ENCODE measurements around the gene PUDP.

The PUDP gene

GRCh38 chrX:7091923-7092322 lies 56.0 kb downstream of the PUDP start:
- peaks cover 71% of the 10 kb centered on the region for H3K4me1 ChIP-seq (ENCODE audit: insufficient read depth, low read length, severe bottlenecking)

DNA sequence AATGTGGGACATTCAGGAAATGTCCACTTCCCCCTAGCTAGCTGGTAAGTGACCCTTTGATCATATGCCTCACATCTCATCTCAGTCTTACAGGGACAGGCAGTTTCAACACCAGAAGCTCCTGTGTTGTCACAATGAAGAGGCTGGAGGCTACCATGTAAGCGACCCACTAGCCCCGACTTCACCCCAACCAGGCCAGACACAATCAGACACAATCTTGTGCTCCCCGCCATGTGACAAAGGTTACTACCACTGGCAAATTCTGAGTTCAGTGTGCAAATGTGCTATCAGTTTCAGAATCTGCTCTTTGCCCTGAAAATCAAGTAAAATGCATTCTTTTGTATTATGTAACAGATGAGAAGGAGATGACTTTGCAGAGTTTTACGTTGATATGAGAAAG lies 57.3 kb downstream of the PUDP start:
- no peaks in the 10 kb centered on the region for H3F3A ChIP-seq (ENCODE audit: insufficient read depth, low read length)
- no peak overlapping the region for H3K4me3 ChIP-seq (ENCODE audit: low read depth, low read length, poor library complexity, severe bottlenecking)
- H3K27ac ChIP-seq (ENCODE audit: low read depth, low read length, poor library complexity, severe bottlenecking), result peak overlapping the region; percentile 99
- H4K20me1 ChIP-seq (ENCODE audit: insufficient read depth, low read length), result no peaks in the 10 kb centered on the region
- 0 out of 2 replicates have a peak, but pooled peaks cover 2% of the 10 kb centered on the region for H3K79me2 ChIP-seq (ENCODE audit: insufficient read depth, low read length)
- TF ChIP-seq EZH2 (IDR thresholded peaks at IDR 0.05; ENCODE audit: borderline replicate concordance, low read length), result no peak
- no peak for TF ChIP-seq CTCF (IDR thresholded peaks at IDR 0.05; ENCODE audit: low read length)
- H3K9me2 ChIP-seq (ENCODE audit: low read depth, low read length), result no peaks in the 10 kb centered on the region
- H3K36me3 ChIP-seq (ENCODE audit: insufficient read depth, low read length), result 0 out of 2 replicates have a peak, but pooled peaks cover 3% of the 10 kb centered on the region
- peak overlapping the region; percentile 11; the same call in 1 of the 2 replicates for H3K4me2 ChIP-seq (ENCODE audit: low read length)
- peak overlapping the region; percentile 29; the same call in 1 of the 2 replicates for H3K9ac ChIP-seq (ENCODE audit: low read length)
- no peaks in the 10 kb centered on the region for H3K27me3 ChIP-seq (ENCODE audit: insufficient read depth, low read length)
- H3K9me3 ChIP-seq (ENCODE audit: low read length), result no peaks in the 10 kb centered on the region
- peaks cover 83% of the 10 kb centered on the region for H3K4me1 ChIP-seq (ENCODE audit: insufficient read depth, low read length, severe bottlenecking)
- no peak overlapping the region for H2AFZ ChIP-seq (ENCODE audit: low read length)

More at GRCh38 chrX:7091923-7092322, 56.0 kb downstream of the PUDP start:
- Histone ChIP-seq H3K9ac (ENCODE audit: low read length) (peak overlapping the region; percentile 24; the same call in 1 of the 2 replicates), H3K36me3 (ENCODE audit: insufficient read depth, low read length) (0 out of 2 replicates have a peak, but pooled peaks cover 9% of the 10 kb centered on the region), H4K20me1 (ENCODE audit: insufficient read depth, low read length) (no peaks in the 10 kb centered on the region), H3K9me3 (ENCODE audit: low read length) (no peaks in the 10 kb centered on the region), H3K79me2 (ENCODE audit: insufficient read depth, low read length) (0 out of 2 replicates have a peak, but pooled peaks cover 2% of the 10 kb centered on the region), H3F3A (ENCODE audit: insufficient read depth, low read length) (no peaks in the 10 kb centered on the region), H3K4me3 (ENCODE audit: low read depth, low read length, poor library complexity, severe bottlenecking) (no peak overlapping the region), H3K9me2 (ENCODE audit: low read depth, low read length) (no peaks in the 10 kb centered on the region), H2AFZ (ENCODE audit: low read length) (no peak overlapping the region), H3K4me2 (ENCODE audit: low read length) (peak overlapping the region; percentile 42; the same call in 1 of the 2 replicates), H3K27me3 (ENCODE audit: insufficient read depth, low read length) (no peaks in the 10 kb centered on the region), H3K27ac (ENCODE audit: low read depth, low read length, poor library complexity, severe bottlenecking) (peak overlapping the region; percentile 99)
- TF ChIP-seq CTCF (IDR thresholded peaks at IDR 0.05; ENCODE audit: low read length) (no peak), EZH2 (IDR thresholded peaks at IDR 0.05; ENCODE audit: borderline replicate concordance, low read length) (no peak)

DNA sequence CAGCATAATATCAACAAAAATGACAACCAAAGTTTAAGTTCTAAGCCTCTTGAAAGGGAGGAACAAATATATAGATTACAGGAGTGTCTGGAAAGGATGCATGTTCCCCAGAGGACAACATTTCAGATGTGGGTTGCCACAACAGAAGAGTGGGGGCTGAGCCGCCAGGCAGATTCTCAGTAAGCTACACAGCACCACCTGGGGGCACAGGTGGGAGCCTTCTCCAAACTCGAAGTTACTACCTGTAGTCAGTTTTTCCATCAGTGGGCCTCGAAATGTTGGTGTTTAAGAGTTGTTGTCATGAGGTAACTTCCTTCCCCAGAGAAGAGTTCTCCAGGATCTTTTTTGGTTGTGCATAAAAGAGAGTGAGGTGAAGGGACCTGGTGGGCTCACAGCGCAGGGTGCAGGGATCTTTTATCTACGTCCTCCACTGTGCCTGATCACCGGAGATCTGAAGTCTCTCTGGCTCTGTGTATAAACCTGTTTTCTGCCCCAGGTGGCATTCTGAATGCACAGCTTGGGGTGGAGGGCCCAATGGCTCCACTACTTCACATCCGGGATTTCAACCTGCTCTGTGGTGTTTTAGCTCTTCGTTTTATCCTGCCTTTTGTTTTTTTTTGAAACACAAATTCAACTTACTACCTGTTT lies 58.9 kb downstream of the PUDP start:
- peaks cover 5% of the 10 kb centered on the region; the same call in 1 of the 2 replicates for H3K36me3 ChIP-seq (ENCODE audit: insufficient read depth, low read length)
- H3K79me2 ChIP-seq (ENCODE audit: insufficient read depth, low read length), result 0 out of 2 replicates have a peak, but pooled peaks cover 2% of the 10 kb centered on the region
- no peak overlapping the region for H3K4me3 ChIP-seq (ENCODE audit: low read depth, low read length, poor library complexity, severe bottlenecking)
- H3K27me3 ChIP-seq (ENCODE audit: insufficient read depth, low read length), result no peaks in the 10 kb centered on the region
- H3K27ac ChIP-seq (ENCODE audit: low read depth, low read length, poor library complexity, severe bottlenecking), result peak overlapping the region; percentile 99
- H3K9me2 ChIP-seq (ENCODE audit: low read depth, low read length), result no peaks in the 10 kb centered on the region
- no peaks in the 10 kb centered on the region for H3K9me3 ChIP-seq (ENCODE audit: low read length)
- no peak overlapping the region for H2AFZ ChIP-seq (ENCODE audit: low read length)
- H3F3A ChIP-seq (ENCODE audit: insufficient read depth, low read length), result no peaks in the 10 kb centered on the region; the same call in 1 of the 2 replicates
- TF ChIP-seq CTCF (IDR thresholded peaks at IDR 0.05; ENCODE audit: low read length) (peak; percentile 52), EZH2 (IDR thresholded peaks at IDR 0.05; ENCODE audit: borderline replicate concordance, low read length) (no peak)
- H3K4me2 ChIP-seq (ENCODE audit: low read length), result peak overlapping the region; percentile 55; the same call in 1 of the 2 replicates
- H3K4me1 ChIP-seq (ENCODE audit: insufficient read depth, low read length, severe bottlenecking), result peaks cover 99% of the 10 kb centered on the region
- H4K20me1 ChIP-seq (ENCODE audit: insufficient read depth, low read length), result no peaks in the 10 kb centered on the region
- H3K9ac ChIP-seq (ENCODE audit: low read length), result peak overlapping the region; percentile 55

Measured in OCI-LY1 (cell line).